Endometrial microvascular endothelial cells (primary cell): Measurements from ENCODE around the gene GPR15LG. TPM values are rescaled to one million over a fixed set of nuclear protein-coding genes. Genes with fewer than 3 reads are reported as not detected.
"Not testable (repeated sequence)": the region's sequence is repeated elsewhere in the genome, so short reads cannot be mapped to it uniquely, and the experiment has no call there.

ENCODE experiments used
- in situ Hi-C: cut with HindIII; loops from 2 replicates; pipeline ENCODE4 v1.10.0; 2017; ENCODE audit warnings: low sequenced_read_pairs, low pct_unique_long_range_greater_than_20kb; ENCODE audit errors: inconsistent ontology term
- total RNA-seq: library from RNA; depleted of rRNA; stranded (reverse); fragments of >200 nt; gene quantifications from one replicate; pipeline ENCODE4 v1.2.3, GENCODE V29; 2015; ENCODE audit errors: inconsistent ontology term

Gene GPR15LG
- total RNA-seq, 1 donor from 2014 or later = not detected

DNA sequence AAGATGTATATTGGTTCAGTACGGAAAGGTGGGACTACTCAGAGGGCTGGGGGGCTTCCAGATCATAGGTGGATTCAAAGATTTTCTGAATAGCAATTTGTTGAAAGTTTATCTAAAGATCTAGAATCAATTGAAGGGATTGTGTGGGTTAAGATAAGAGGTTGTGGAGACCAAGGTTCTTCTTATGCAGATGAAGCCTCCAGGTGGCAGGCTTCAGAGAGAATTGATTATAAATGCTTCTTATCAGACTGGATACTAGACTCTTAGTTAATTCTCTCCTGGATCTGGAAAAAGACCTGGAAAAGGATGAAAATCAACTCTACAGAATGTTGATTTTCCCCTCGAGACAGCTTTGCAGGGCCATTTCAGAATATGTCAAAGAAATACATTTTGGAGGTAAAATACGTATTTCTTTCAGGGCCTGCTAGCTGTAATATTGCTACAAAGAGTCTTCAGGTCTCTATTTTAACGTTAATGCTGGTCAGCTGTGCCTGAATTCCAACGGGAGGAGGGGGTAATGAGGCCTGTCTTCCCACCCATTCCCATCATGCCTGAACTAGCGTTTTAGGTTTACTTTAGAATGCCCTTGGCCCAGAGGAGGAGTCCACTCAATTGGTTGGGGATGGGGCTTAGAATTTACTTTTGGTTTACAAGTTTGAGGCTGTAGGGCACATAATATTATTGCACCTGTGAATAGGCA lies 12.8 kb upstream of the GPR15LG start:
- in situ Hi-C loops = no loop called here

GRCh38 chr10:84163996-84164395 lies 9.6 kb upstream of the GPR15LG start:
- in situ Hi-C loops = no loop called here

DNA sequence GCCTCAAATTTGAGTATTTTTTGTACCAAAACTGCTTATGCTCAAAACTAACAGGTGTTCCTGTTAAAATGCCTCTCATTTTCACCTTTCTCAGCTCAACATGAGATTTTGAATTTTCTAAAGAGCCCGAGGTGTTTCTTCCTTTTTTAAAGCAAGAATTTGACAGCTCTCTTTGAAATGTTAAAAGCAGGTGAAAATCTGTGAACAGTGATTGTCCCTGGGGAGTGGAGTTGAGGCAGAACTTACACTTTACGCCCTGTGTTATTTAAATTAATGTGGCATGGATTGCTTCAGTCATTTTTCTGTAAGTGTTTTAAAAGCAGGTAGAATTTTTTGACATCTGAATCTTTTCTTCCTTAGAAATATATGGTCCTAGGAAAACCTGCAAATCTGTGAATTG lies 9.2 kb upstream of the GPR15LG start:
- in situ Hi-C loops = no loop called here

DNA sequence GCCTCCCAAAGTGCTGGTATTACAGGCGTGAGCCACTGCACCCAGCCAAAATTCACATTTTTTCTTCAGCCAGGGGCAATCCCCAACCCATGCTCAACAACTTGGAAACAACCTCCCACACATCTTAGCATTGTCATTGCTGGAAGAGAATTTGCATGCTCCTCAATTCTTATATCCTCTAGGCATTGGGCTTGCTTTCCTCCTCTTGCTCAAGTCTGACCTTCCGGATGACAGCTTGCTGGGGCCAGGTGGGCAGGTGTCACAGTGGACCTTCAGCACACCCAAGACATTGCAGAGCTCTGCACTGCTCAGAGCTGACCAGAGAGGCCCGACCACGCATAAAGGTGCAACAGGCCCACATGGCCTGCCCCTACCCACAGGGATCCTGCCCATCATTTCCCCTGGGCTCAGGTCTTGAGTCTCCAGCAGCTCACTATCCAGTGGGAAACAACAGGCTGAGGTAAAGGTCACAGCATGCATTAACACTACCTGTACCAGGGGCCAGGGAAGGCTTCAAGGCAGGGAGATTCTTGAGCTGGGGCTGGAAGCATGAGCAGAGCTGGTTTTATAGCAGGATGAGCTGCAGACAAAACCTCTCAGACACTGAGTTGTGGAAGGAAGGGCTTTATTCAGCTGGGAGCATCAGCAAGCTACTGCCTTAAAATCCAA lies 6.8 kb upstream of the GPR15LG start:
- in situ Hi-C loops = no loop called here

DNA sequence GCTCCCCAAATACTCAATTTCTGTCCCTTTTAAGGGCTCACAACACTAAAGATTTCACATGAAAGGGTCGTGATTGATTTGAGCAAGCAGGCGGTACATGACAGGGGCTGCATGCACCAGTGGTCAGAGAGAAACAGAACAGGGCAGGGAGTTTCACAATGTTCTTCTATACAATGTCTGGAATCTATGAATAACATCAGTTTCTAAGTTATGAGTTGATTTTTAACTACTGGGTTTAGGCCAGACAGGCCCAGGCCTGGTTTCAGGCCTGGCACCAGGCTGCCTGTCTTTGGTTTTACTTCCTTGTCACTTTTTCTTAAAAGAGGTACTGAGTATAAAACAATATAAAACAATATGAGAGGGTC lies 6.3 kb upstream of the GPR15LG start:
- in situ Hi-C loops = not testable (repeated sequence)

- in situ Hi-C loops = not testable (repeated sequence)
Observed at GRCh38 chr10:84168382-84168781, 5.2 kb upstream of the GPR15LG start.

GRCh38 chr10:84171237-84171636 lies 2.4 kb upstream of the GPR15LG start:
- in situ Hi-C loops = not testable (repeated sequence)

DNA sequence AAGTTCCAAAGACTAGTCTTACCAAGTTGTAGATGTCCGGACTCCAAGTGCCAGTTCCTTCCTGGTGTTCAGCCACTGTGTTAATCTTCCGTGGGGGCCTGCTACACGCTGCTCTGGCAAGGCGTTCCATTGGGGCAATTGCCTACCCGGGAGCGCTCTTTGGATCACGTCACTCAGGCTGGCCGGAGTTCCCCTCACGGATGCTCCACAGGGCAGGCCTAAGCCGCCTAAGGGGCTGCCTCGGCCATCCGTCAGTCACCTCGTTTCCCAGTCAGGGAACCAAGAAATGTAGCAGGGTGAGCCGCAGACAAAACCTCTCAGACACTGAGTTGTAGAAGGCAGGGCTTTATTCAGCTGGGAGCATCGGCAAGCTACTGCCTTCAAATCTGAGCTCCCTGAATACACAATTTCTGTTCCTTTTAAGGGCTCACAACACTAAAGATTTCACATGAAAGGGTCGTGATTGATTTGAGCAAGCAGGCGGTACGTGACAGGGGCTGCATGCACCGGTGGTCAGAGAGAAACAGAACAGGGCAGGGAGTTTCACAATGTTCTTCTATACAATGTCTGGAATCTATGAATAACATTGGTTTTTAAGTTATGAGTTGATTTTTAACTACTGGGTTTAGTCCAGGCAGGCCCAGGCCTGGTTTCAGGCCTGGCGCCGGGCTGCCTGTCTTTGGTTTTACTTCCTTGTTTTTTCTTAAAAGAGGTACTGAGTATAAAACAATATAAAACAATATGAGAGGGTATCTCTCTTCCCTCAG lies 1.7 kb upstream of the GPR15LG start:
- in situ Hi-C loops = not testable (repeated sequence)

- in situ Hi-C loops = no loop called here
Observed at GRCh38 chr10:84172467-84173356, 889 bp upstream of the GPR15LG start.

GRCh38 chr10:84175436-84175835 lies 1.8 kb downstream of the GPR15LG start:
- in situ Hi-C loops = no loop called here

DNA sequence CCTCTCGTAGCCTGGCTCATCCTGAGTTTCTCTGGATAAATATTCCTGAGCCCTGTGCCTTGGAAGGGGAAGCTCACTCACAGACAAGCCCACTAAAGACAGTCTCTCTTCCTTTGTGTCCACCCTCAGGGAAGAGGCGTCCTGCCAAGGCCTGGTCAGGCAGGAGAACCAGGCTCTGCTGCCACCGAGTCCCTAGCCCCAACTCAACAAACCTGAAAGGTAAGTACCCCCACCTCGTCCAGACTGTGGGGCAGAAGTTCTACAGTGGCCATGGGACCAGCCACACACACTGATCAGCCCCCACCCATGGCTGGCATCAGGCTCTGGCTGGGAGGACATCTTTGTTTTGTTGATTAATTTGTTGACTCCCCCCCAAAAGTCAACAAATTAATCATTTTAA lies 2.8 kb downstream of the GPR15LG start:
- in situ Hi-C loops = no loop called here

DNA sequence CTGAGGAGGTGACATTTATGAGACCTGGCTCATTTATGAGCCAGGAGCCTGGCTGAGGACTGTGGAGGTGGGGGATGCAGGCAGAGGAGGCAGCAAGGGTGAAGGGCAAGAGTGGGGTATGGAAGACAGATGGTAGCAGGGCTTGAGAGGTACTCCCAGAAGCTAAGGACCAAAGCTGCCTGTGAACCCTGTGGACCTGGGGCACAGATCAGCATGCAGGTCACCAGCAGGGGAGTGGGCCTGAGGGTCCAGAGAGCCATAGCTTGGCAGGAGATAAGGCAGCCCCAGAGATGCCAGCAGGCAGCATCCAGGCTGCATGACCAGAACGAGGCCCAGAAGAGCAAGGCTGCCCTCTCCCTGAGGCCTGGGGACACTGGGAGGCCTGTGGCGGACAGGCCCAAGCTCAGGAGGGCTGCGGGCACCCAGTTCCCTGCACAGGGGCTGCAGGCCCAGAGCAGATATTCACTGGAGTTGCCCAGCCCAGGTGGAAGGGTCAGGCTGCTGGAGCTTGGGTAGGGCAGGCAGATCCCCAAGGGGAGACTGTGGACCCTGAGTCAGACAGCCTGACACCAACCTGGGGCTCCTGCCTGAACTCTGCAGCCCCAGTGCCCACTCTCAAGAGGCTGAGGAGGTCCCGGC lies 3.4 kb downstream of the GPR15LG start:
- in situ Hi-C loops = no loop called here

DNA sequence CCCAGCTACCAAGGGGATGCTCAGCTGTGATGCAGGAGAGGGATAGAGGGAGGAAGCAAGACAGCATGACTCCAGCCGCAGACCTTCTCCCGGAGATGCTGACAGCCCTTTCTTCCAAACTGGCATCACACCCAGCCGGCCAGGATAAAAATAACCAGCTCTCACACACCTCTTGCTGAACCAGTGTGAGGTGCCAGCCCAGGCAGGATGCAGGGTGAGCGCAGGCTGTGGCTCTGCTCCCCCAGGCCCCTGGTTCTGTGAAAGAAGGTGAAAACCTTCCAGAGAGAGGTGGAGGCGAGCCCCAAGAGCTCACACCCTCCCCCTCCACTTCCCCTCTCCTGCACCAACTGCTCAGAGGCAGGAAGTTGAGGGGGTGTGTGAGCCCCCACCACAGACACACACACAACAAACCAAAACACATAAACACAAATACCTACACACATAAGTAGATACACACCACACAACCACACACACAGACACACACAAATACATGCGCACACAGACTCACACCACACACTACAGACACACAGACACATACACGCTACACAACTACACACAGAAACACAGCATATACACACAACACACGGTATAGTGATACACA lies 4.0 kb downstream of the GPR15LG start:
- in situ Hi-C loops = no loop called here

GRCh38 chr10:84178160-84178609 lies 4.6 kb downstream of the GPR15LG start:
- in situ Hi-C loops = no loop called here

DNA sequence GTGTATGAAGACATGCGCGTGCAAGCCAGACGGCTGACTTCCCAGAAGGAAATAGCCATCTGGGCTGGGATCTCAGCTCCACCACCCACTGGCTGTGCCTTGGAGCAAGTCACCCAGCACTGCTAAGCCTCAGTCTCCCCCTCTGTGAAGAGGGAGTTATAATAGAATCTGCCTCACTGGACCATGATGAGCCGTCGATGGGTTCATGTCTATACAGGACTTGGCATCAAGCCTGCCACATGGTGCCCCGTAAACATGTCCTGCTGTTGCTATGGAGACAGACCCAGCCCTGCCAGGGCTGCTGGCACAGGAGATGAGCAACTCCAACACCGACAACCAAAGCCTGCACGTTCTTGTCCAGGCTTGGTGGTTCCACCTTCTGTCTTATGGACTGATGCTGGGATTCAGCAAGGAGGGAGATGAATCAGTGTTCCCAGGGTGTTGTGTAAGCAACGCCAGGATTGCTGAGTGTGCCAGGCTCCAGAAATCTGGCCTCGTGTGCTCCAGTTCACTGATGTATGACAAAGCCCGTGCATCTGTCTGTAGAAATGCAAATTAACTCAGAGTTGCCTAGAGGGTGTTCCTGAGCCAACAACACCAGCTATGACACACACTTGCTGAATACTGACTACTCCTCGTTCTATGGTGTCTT lies 5.6 kb downstream of the GPR15LG start:
- in situ Hi-C loops = no loop called here

DNA sequence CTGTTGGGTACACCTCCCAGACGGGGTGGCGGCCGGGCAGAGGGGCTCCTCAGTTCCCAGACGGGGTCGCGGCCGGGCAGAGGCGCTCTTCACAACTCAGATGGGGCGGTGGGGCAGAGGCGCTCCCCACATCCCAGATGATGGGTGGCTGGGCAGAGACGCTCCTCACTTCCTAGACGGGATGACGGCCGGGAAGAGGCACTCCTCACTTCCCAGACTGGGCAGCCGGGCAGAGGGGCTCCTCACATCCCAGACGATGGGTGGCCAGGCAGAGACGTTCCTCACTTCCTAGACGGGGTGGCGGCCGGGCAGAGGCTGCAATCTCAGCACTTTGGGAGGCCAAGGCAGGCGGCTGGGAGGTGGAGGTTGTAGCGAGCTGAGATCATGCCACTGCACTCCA lies 6.8 kb downstream of the GPR15LG start:
- in situ Hi-C loops = not testable (repeated sequence)

DNA sequence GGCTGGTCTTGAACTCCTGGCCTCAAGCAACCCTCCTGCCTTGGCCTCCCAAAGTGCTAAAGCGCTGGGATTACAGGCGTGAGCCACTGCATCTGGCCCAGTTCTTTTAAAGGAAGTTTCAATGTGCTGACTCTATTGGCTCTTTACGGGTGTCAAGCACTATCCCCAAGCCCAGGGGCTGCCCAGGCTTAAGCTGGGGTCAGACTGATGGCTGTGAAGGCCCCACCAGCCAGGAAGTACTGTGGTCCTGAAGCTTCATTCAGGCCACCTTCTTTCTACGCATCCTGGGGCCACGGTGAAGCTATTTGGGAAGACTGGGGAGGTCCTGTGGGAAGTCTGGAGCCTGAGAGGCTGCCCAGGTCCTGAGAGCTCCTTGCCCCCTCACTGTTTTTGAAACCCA lies 8.0 kb downstream of the GPR15LG start:
- in situ Hi-C loops = no loop called here

DNA sequence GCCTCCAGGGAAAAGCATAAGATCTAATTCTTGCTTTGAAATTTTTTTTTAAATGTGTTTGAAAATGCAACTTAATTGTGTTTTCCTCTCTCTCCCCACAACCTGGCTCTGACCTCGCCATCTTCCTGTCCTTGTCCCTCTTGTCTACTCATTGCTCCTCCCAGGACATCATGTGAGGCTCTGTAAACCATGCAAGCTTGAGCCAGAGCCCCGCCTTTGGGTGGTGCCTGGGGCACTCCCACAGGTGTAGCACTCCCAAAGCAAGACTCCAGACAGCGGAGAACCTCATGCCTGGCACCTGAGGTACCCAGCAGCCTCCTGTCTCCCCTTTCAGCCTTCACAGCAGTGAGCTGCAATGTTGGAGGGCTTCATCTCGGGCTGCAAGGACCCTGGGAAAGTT lies 10.9 kb downstream of the GPR15LG start:
- in situ Hi-C loops = no loop called here
